Suprapubic skin (tissue), 3 donors: ENCODE data around the gene ATXN7L3.

Source experiments
- EP300 ChIP-seq: sonication (generic); formaldehyde crosslinking; IDR thresholded peaks from one replicate; pipeline ENCODE4 v1.6.1; 2017; ENCODE audit warnings: antibody characterized with exemption
- POLR2A ChIP-seq, 2 donors: fragments of 450-650 bp; IDR thresholded peaks; one replicate each; pipeline ENCODE4 v1.6.1; 2017; ENCODE audit warnings: antibody characterized with exemption in 2 of 2, mild to moderate bottlenecking in 2 of 2, moderate library complexity in 2 of 2
- TF ChIP-seq, protein P1 (sequence below), 2 donors: fragments of 200-600 bp in 1 of 2; fragments of 450-650 bp in 1 of 2; sonication (generic) in 1 of 2; IDR thresholded peaks; one replicate each; pipeline ENCODE4 v1.5.1; 2016 to 2019; ENCODE audit warnings: antibody characterized with exemption in 2 of 2, mild to moderate bottlenecking in 1 of 2, moderate library complexity in 1 of 2

DNA sequence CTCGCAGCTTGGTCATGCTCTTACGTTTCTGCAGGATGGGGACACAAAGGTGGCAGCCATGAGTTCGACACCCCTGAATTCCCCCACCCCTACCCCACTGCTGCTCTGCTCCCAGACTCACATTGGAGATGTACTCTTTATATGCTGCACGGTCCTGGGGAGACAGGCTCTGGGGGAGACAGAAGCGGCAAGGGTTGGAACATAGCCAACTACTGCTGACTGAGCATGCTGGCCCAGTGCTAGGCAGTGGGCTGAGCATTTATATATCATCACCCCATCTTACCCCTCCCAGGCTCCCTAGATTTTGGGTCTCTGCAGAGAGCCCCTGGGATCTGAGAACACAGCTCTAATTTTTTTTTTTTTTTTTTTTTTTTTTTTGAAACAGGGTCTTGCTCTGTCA lies 8.1 kb upstream of the ATXN7L3 start:
- TF ChIP-seq EP300 (no peak), POLR2A (IDR thresholded peaks at IDR 0.05) (no peak)
- TF ChIP-seq, protein P1, sequence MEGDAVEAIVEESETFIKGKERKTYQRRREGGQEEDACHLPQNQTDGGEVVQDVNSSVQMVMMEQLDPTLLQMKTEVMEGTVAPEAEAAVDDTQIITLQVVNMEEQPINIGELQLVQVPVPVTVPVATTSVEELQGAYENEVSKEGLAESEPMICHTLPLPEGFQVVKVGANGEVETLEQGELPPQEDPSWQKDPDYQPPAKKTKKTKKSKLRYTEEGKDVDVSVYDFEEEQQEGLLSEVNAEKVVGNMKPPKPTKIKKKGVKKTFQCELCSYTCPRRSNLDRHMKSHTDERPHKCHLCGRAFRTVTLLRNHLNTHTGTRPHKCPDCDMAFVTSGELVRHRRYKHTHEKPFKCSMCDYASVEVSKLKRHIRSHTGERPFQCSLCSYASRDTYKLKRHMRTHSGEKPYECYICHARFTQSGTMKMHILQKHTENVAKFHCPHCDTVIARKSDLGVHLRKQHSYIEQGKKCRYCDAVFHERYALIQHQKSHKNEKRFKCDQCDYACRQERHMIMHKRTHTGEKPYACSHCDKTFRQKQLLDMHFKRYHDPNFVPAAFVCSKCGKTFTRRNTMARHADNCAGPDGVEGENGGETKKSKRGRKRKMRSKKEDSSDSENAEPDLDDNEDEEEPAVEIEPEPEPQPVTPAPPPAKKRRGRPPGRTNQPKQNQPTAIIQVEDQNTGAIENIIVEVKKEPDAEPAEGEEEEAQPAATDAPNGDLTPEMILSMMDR (IDR thresholded peaks at IDR 0.05) = no peak
